Measurements from ENCODE around the gene RGMA.
"Not testable (repeated sequence)": the region's sequence is repeated elsewhere in the genome, so short reads cannot be mapped to it uniquely, and the experiment has no call there.

The RGMA gene

DNA sequence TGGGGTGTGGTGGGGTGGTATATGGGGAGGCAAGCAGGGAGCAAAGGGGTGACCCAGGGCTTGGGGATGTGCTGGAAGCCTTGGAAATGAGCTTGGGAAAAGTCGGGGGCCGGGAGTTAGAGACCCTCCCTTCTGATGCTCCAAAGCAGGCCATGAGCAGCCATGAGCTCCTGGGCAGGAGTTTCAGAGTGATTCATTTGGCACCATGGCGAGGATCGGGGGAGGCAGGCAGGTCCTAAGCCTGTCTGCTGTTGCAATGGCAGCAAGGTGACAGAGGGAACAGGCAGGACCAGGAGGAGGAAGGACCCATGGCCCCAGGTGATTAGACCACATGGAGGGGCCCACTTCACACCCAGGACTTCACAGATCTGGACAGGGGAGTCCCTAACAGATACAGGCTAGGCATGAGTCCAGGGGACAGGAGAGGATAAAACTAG, 21.3 kb downstream of the RGMA start:
- TF ChIP-seq, protein P1, sequence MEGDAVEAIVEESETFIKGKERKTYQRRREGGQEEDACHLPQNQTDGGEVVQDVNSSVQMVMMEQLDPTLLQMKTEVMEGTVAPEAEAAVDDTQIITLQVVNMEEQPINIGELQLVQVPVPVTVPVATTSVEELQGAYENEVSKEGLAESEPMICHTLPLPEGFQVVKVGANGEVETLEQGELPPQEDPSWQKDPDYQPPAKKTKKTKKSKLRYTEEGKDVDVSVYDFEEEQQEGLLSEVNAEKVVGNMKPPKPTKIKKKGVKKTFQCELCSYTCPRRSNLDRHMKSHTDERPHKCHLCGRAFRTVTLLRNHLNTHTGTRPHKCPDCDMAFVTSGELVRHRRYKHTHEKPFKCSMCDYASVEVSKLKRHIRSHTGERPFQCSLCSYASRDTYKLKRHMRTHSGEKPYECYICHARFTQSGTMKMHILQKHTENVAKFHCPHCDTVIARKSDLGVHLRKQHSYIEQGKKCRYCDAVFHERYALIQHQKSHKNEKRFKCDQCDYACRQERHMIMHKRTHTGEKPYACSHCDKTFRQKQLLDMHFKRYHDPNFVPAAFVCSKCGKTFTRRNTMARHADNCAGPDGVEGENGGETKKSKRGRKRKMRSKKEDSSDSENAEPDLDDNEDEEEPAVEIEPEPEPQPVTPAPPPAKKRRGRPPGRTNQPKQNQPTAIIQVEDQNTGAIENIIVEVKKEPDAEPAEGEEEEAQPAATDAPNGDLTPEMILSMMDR (conservative IDR thresholded peaks at IDR 0.05; ENCODE audit: low read depth, low read length): no peak
- DNase-seq (ENCODE audit: low read depth): no peak

DNA sequence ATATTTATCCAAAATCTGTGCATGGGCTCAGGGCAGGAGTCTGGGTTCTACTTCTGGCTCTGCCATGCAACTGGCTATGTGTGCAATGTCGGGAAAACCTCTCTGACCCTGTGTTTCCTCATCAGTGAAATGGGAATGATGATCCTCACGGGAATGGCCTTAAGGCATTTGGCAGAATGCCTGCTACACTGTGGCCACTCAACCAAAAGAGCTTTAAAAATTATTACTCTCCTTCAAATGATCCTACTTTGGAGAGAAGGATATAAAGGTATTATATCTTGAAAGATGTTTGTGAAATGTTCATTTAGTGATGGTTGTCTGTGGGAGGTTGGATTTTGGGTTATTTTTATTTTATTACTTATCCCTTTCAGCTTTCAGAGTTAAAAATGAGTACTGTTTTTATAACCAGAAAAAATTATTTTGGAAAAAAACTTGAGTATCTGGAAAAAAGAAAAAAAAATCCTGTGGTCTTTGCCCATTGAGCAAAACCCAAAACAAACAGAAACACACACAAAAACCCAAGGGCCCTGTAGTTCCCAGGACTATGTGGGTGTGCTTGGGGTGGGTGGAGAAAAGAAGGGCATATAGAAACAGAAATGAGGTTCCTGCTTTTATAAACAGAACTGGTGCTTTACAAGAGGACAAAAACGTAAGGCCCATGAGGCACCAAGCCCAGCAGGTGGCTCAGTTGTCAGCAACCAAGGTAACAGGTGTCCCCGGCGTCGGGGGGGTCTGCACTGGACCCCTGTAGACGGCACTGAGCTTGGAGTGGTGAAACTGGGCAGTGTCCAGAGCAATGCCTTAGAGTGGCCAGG, 22.0 kb downstream of the RGMA start:
- TF ChIP-seq, protein P1 (conservative IDR thresholded peaks at IDR 0.05; ENCODE audit: low read depth, low read length): no peak
- DNase-seq (ENCODE audit: low read depth): no peak
- H3K4me3 ChIP-seq (ENCODE audit: low read depth, low read length): no peak overlapping the region

More for the DNA sequence above, 21.3 kb downstream of the RGMA start:
- no peak overlapping the region for H3K4me3 ChIP-seq (ENCODE audit: low read depth, low read length)

DNA sequence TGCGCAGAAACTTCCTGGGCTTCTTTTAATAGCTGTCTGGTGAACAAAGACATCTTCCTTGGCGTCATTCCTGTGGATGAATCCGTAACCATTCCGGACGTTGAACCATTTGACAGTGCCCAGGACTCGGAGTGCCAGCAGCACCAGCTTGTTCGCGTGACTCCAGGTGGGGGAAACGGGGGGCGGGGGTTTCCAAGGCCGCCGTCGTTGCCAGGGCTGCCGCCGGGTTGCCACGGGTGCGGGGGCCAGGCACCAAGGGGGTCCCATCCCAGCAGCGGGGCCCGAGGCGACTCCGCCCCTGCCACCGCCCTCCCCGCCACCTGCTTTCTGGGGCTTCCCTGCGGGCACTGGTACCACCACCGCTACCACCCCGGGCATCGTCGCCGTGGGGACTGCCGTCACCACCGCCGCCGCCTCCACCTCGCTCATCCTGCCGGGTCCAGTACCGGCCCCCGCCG, 22.8 kb downstream of the RGMA start:
- no peak overlapping the region for H3K4me3 ChIP-seq (ENCODE audit: low read depth, low read length)
- TF ChIP-seq, protein P1 (conservative IDR thresholded peaks at IDR 0.05; ENCODE audit: low read depth, low read length): no peak
- no peak for DNase-seq (ENCODE audit: low read depth)

DNA sequence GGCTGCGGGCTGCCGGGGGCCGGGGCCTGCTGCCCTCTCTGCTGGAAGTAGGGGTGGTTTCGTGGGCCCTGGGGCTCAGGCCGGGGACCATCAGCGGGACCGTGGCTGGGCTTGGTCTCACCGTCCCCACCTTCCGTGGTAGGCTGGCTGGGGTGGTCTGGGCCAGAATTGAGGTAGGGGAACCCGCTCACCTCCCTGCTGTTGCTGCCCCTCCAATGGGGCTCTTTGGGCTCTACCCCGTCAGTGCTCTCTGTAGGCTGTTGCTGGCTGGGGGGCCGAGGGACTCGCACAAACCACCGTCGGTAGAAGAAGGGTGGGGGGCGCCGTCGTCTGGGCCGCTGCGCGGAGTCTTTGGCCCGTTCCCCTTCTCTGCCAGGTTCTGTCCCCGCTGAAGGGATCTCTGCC, 23.4 kb downstream of the RGMA start:
- TF ChIP-seq, protein P1 (conservative IDR thresholded peaks at IDR 0.05; ENCODE audit: low read depth, low read length): no peak
- DNase-seq (ENCODE audit: low read depth): no peak
- H3K4me3 ChIP-seq (ENCODE audit: low read depth, low read length): no peak overlapping the region

DNA sequence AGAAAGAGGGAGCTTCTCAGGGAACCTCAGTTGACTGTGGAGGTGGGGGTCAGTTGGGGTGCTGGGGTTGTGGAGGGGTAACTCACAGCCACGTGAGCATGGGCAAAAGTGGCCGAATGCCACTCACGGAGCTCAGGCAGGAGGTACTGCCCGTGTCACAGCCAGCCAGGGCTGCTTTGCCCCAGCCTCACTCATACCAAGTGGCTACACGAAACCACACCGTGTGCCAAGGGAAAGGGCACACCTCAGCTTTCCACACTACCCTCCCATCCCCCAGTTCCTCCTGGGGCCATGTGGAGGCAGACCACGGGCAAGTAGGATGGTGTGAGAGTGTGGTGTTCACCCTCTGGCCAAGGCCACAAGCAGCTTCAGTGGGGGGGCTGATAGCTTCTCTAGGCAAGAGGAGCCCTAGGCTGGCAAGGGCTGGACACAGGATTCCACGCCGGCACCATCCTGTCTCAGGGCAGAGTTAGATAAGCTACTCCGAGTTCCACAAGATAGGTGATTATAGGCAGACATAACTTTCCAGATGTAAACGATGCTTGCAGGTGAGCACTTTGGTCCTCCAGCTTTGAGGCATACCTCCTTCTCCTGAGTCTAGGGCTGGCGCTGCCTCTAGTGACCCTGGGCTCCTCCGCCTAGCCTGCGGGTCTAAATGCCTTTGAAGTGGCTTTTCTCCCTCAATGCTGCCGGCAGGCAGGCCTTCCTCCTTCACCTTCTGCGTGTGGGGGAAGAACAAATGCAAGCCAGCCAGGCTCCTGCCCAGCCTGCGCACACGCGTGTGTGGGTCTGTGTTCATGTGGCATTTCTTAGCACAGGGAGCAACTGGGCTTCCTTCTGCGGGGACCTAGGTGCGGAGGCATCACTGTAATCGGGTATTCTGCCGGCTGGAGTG, 25.0 kb downstream of the RGMA start:
- no peak overlapping the region for H3K4me3 ChIP-seq (ENCODE audit: low read depth, low read length)
- TF ChIP-seq, protein P1 (conservative IDR thresholded peaks at IDR 0.05; ENCODE audit: low read depth, low read length): no peak
- DNase-seq (ENCODE audit: low read depth): no peak

DNA sequence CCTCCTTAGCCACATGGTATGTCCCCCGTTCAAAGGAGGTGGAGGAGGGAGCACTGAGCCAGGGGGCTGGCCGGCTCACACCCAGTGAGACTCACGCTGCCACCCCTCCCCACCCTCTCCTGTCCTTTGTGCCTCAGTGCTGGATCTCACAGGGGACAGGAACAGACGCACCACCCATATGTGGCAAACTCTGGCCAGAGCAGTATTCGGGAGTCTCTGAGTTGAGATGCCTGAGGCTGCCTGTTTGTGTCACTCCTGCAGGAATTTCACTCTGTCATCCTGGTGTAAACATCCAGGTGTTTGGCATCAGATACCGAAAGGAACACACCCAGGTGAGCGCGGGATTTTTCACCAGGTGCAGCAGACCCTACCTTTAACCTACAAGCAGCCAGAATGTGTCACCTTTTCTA, 25.7 kb downstream of the RGMA start:
- no peak overlapping the region for H3K4me3 ChIP-seq (ENCODE audit: low read depth, low read length)
- TF ChIP-seq, protein P1 (conservative IDR thresholded peaks at IDR 0.05; ENCODE audit: low read depth, low read length): no peak
- no peak for DNase-seq (ENCODE audit: low read depth)

GRCh38 chr15:93062628-93063261, 26.3 kb downstream of the RGMA start:
- H3K4me3 ChIP-seq (ENCODE audit: low read depth, low read length); DNase-seq (ENCODE audit: low read depth): not testable (repeated sequence)
